ENCODE results near the gene PCK1.

- no peak for TF ChIP-seq CTCF (IDR thresholded peaks at IDR 0.05 in 4 of 5, conservative IDR thresholded peaks at IDR 0.05 in 1 of 5)
- no peak for TF ChIP-seq POLR2A (IDR thresholded peaks at IDR 0.05)
These were observed 47.7 kb upstream of the PCK1 start for GRCh38 chr20:57513199-57513598.

All from gastrocnemius medialis (tissue), 4 donors.